Measurements from ENCODE around the gene LTBP2.
"Not testable (repeated sequence)": the region's sequence is repeated elsewhere in the genome, so short reads cannot be mapped to it uniquely, and the experiment has no call there.

LTBP2 gene

DNA sequence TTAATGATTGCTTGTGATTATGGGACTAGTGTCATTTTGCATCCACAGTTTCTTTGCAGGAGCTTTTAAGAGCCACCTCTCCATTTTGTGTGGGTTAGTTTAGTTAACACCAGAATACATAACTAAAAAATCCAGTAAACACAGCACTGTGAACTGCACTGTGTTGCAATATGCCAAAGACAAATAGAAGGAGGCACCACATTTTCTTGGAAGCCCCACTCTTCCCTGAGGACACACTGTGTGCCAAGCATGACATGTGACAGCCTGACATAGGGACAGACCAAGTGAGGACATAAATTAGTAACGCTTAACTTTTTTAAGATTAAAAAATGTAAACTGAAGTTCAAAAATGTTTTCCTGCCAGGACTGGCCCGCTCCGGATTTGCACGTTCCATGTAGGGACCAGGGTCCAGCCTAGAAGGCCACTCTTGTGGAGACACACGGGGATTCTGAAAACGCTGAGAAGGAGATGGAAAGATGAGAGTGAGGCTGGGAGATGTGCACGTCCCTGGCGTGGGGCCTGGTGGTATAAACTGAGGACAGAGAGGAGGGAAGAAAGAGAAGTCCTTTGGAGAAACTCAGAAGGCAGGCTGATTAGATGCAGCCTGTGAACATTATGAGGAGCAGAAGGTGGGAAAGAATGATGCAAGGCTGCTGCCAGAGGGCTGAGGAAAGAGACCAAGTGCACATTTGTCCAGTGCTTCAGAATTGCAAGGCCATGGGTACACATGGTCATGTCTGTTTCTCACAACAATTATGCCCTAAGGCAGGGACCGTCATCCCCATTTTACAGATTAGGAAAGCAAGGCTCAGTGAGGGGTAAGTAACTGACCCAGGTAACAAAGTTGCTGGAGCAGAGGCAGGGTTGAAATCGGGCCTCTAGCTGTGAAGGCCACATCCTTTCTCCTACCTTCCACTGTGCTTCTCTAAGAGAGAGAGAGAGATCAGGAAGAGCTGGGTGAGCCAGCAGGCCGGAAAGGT lies 73.3 kb downstream of the LTBP2 start (continued):
- TF ChIP-seq TRIM28 (IDR thresholded peaks at IDR 0.05; ENCODE audit: borderline replicate concordance, low read length): no peak
- TF ChIP-seq ZNF211 (tag by site-specific recombination; IDR thresholded peaks at IDR 0.05; ENCODE audit: low read depth): no peak
- TF ChIP-seq TCF7L2 (IDR thresholded peaks at IDR 0.05; ENCODE audit: borderline replicate concordance, low read depth, low read length): no peak
- TF ChIP-seq HOXA7 (CRISPR knock-in tag; IDR thresholded peaks at IDR 0.05; ENCODE audit: borderline replicate concordance): no peak
- TF ChIP-seq ZNF202 (tag by site-specific recombination; IDR thresholded peaks at IDR 0.05; ENCODE audit: borderline replicate concordance): no peak
- TF ChIP-seq BCL11B (tag by site-specific recombination; IDR thresholded peaks at IDR 0.05; ENCODE audit: low read depth): no peak

DNA sequence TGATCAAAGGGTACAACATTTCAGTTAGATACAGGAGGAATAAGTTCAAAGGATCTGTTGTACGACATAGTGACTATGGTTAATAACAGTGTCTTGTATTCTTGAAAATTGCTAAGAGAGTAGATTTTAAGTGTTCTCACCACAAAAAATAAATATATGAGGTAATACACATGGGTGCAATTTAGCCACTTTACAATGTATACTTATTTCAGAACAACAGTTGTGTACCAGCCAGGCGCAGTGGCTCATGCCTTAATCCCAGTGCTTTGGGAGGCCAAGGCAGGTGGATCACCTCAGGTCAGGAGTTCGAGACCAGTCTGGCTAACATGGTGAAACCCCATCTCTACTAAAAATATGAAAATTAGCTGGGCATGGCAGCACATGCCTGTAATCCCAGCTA lies 75.7 kb downstream of the LTBP2 start:
- TF ChIP-seq ZNF366 (tag by site-specific recombination; conservative IDR thresholded peaks at IDR 0.05) (0 out of 2 replicates have a peak, but pooled peaks have one; percentile 16), ZNF629 (tag by site-specific recombination; IDR thresholded peaks at IDR 0.05) (0 out of 2 replicates have a peak, but pooled peaks have one; percentile 24), ZFP69B (tag by site-specific recombination; IDR thresholded peaks at IDR 0.05) (0 out of 2 replicates have a peak, but pooled peaks have one; percentile 25)

DNA sequence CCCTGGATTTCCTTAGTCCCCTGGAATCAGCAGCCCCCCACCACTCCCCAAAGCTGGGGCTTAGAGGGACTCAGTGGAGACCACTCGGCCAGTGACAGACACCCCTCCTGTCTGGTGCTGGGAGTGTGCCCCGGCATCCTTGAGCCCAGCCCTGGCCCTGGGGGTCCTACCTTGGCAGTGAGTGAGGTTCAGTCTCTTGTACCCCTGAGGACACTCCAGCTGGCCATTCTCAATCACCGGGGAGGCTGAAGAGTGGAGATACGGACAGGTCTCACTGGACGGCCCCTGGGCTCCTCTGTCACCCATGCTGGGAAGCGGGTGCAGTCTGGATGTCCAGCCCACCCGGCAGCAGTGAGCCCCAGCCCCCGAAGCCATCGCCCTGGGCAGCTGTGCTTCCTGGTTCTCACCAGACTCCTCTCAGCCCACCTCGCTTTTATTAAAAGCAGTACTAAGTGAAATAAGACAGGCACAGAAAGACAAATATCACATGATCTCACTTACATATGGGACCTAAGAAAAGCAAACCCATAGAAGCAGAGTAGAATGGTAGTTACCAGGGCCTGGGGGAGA lies 76.2 kb downstream of the LTBP2 start:
- TF ChIP-seq ZNF112 (tag by site-specific recombination; IDR thresholded peaks at IDR 0.05): no peak
- no peak for TF ChIP-seq ZNF426 (tag by site-specific recombination; IDR thresholded peaks at IDR 0.05)
- no peak for TF ChIP-seq ZNF785 (tag by site-specific recombination; IDR thresholded peaks at IDR 0.05)
- TF ChIP-seq ZNF391 (tag by site-specific recombination; IDR thresholded peaks at IDR 0.05; ENCODE audit: borderline replicate concordance, low read depth): no peak

More for the DNA sequence above, 75.7 kb downstream of the LTBP2 start:
- H3K4me1 ChIP-seq (ENCODE audit: control insufficient read depth, insufficient read depth, low read length); H3K36me3 ChIP-seq (ENCODE audit: control insufficient read depth in 2 of 2, insufficient read depth in 1 of 2, low read length in 2 of 2); H3K4me3 ChIP-seq (ENCODE audit: low read depth, low read length); H3K27ac ChIP-seq (ENCODE audit: extremely low read depth, low read depth, low read length); POLR2A ChIA-PET; H3K9me3 ChIP-seq (ENCODE audit: control insufficient read depth, insufficient read depth, low read depth, low read length): not testable (repeated sequence)
- CTCF ChIA-PET: interaction anchor here (1.3 kb wide), 1 partner anchor 111 kb away, joined by 3 read pairs; no protein-coding TSS in a partner anchor

DNA sequence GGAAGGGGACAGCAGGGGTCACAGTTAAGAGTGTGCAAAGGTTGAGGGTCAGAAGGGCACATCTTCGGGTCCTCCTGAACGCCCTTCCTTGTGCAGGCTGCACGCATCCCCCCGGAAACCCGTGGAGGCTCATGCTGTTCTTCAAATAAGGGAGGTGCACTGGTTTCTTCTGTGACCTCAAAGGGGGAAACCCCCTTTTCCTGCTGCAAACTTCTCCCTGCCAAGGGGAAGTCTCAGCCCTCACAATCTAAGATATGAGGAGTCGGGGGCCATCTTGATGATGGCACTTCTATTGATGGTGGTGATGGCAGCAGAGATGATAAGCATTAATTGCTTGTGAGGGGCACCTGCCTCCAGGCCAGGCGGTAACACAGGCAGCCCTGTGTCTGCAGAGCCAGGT lies 78.5 kb downstream of the LTBP2 start:
- TF ChIP-seq, protein P1, sequence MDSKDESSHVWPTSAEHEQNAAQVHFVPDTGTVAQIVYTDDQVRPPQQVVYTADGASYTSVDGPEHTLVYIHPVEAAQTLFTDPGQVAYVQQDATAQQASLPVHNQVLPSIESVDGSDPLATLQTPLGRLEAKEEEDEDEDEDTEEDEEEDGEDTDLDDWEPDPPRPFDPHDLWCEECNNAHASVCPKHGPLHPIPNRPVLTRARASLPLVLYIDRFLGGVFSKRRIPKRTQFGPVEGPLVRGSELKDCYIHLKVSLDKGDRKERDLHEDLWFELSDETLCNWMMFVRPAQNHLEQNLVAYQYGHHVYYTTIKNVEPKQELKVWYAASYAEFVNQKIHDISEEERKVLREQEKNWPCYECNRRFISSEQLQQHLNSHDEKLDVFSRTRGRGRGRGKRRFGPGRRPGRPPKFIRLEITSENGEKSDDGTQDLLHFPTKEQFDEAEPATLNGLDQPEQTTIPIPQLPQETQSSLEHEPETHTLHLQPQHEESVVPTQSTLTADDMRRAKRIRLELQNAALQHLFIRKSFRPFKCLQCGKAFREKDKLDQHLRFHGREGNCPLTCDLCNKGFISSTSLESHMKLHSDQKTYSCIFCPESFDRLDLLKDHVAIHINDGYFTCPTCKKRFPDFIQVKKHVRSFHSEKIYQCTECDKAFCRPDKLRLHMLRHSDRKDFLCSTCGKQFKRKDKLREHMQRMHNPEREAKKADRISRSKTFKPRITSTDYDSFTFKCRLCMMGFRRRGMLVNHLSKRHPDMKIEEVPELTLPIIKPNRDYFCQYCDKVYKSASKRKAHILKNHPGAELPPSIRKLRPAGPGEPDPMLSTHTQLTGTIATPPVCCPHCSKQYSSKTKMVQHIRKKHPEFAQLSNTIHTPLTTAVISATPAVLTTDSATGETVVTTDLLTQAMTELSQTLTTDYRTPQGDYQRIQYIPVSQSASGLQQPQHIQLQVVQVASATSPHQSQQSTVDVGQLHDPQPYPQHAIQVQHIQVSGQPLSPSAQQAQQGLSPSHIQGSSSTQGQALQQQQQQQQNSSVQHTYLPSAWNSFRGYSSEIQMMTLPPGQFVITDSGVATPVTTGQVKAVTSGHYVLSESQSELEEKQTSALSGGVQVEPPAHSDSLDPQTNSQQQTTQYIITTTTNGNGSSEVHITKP (tag by site-specific recombination; IDR thresholded peaks at IDR 0.05): 0 out of 2 replicates have a peak, but pooled peaks have one; percentile 22
- TF ChIP-seq, protein P2, sequence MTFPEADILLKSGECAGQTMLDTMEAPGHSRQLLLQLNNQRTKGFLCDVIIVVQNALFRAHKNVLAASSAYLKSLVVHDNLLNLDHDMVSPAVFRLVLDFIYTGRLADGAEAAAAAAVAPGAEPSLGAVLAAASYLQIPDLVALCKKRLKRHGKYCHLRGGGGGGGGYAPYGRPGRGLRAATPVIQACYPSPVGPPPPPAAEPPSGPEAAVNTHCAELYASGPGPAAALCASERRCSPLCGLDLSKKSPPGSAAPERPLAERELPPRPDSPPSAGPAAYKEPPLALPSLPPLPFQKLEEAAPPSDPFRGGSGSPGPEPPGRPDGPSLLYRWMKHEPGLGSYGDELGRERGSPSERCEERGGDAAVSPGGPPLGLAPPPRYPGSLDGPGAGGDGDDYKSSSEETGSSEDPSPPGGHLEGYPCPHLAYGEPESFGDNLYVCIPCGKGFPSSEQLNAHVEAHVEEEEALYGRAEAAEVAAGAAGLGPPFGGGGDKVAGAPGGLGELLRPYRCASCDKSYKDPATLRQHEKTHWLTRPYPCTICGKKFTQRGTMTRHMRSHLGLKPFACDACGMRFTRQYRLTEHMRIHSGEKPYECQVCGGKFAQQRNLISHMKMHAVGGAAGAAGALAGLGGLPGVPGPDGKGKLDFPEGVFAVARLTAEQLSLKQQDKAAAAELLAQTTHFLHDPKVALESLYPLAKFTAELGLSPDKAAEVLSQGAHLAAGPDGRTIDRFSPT (tag by site-specific recombination; IDR thresholded peaks at IDR 0.05): no peak
- TF ChIP-seq ZNF555 (tag by site-specific recombination; conservative IDR thresholded peaks at IDR 0.05): no peak

More for the DNA sequence above, 76.2 kb downstream of the LTBP2 start:
- Histone ChIP-seq H3K9me3 (ENCODE audit: control insufficient read depth, insufficient read depth, low read depth, low read length) (no peaks in the 10 kb centered on the region), H3K4me3 (ENCODE audit: low read depth, low read length) (no peak overlapping the region), H3K27ac (ENCODE audit: extremely low read depth, low read depth, low read length) (no peak overlapping the region), H3K4me1 (ENCODE audit: control insufficient read depth, insufficient read depth, low read length) (peaks cover 4% of the 10 kb centered on the region; the same call in 1 of the 2 replicates), H3K36me3 (ENCODE audit: control insufficient read depth in 2 of 2, insufficient read depth in 1 of 2, low read length in 2 of 2) (no peaks in the 10 kb centered on the region)
- POLR2A ChIA-PET: no interaction called here
- CTCF ChIA-PET: no interaction called here

More for the DNA sequence above, 78.5 kb downstream of the LTBP2 start:
- H3K27ac ChIP-seq (ENCODE audit: extremely low read depth, low read depth, low read length): no peak overlapping the region
- H3K36me3 ChIP-seq (ENCODE audit: control insufficient read depth in 2 of 2, insufficient read depth in 1 of 2, low read length in 2 of 2): no peaks in the 10 kb centered on the region
- no peaks in the 10 kb centered on the region for H3K9me3 ChIP-seq (ENCODE audit: control insufficient read depth, insufficient read depth, low read depth, low read length)
- H3K4me1 ChIP-seq (ENCODE audit: control insufficient read depth, insufficient read depth, low read length): peaks cover 4% of the 10 kb centered on the region; the same call in 1 of the 2 replicates
- POLR2A ChIA-PET: no interaction called here
- CTCF ChIA-PET: interaction anchor here (0.6 kb wide), 2 partner anchors 198 to 701 kb away, joined by 3 read pairs; no protein-coding TSS in a partner anchor
- H3K4me3 ChIP-seq (ENCODE audit: low read depth, low read length): no peak overlapping the region
